Glutamatergic neuron (in vitro differentiated cells): Measurements from ENCODE around the gene LTBR. TPM values are rescaled to one million over a fixed set of nuclear protein-coding genes. Genes with fewer than 3 reads are reported as not detected.

Experiments
- DNase-seq: peaks from one replicate; pipeline ENCODE4 v3.0.0; 2022
- H3K27ac Mint-ChIP-seq: one replicate; pipeline ENCODE4 v1.8.0; 2020; ENCODE audit warnings: mild to moderate bottlenecking, mixed read lengths, inconsistent platforms; ENCODE audit not compliant: unreplicated experiment
- H3K27me3 Mint-ChIP-seq: one replicate; pipeline ENCODE4 v1.8.0; 2020; ENCODE audit warnings: mild to moderate bottlenecking, moderate library complexity, mixed read lengths, inconsistent platforms; ENCODE audit not compliant: unreplicated experiment
- H3K36me3 Mint-ChIP-seq: one replicate; pipeline ENCODE4 v1.8.0; 2020; ENCODE audit warnings: mild to moderate bottlenecking, mixed read lengths, inconsistent platforms; ENCODE audit not compliant: unreplicated experiment
- H3K4me1 Mint-ChIP-seq: one replicate; pipeline ENCODE4 v1.8.0; 2020; ENCODE audit warnings: mild to moderate bottlenecking, low read depth, mixed read lengths, inconsistent platforms; ENCODE audit not compliant: unreplicated experiment
- H3K4me3 Mint-ChIP-seq: one replicate; pipeline ENCODE4 v1.8.0; 2020; ENCODE audit warnings: mild to moderate bottlenecking, mixed read lengths, inconsistent platforms; ENCODE audit not compliant: unreplicated experiment
- H3K9me3 Mint-ChIP-seq: one replicate; pipeline ENCODE4 v1.8.0; 2020; ENCODE audit warnings: mild to moderate bottlenecking, moderate library complexity, mixed read lengths, inconsistent platforms; ENCODE audit not compliant: unreplicated experiment
- CTCF ChIP-seq: fragments of 200-600 bp; sonication (generic); IDR thresholded peaks from one replicate; pipeline ENCODE4 v1.5.0; 2021; ENCODE audit not compliant: partially characterized antibody, unreplicated experiment
- total RNA-seq: library from RNA; stranded (reverse); fragmentation: NEBNext Ultra II Directional; extraction: Animal tissue kit (Norgen Biotek cat#: 25700); gene quantifications from one replicate; pipeline ENCODE4 v1.2.1, GENCODE V29; 2021; ENCODE audit not compliant: unreplicated experiment

The LTBR gene
- total RNA-seq, 1 donor from 2014 or later: not detected

GRCh38 chr12:6392504-6392903 is 8.5 kb downstream of the LTBR start:
- no peaks in the 10 kb centered on the region for H3K36me3 Mint-ChIP-seq
- TF ChIP-seq CTCF: no peak
- H3K27ac Mint-ChIP-seq: no peak overlapping the region
- DNase-seq: no peak
- no peaks in the 10 kb centered on the region for H3K9me3 Mint-ChIP-seq
- no peaks in the 10 kb centered on the region for H3K4me1 Mint-ChIP-seq
- no peak overlapping the region for H3K4me3 Mint-ChIP-seq
- H3K27me3 Mint-ChIP-seq: no peaks in the 10 kb centered on the region

- Mint-ChIP-seq H3K27me3 (no peaks in the 10 kb centered on the region), H3K36me3 (no peaks in the 10 kb centered on the region), H3K4me1 (no peaks in the 10 kb centered on the region), H3K27ac (no peak overlapping the region), H3K4me3 (no peak overlapping the region), H3K9me3 (no peaks in the 10 kb centered on the region)
- DNase-seq: no peak
- TF ChIP-seq CTCF: no peak
Observed at GRCh38 chr12:6393109-6393508, 9.1 kb downstream of the LTBR start.

- Mint-ChIP-seq H3K27me3 (no peaks in the 10 kb centered on the region), H3K4me3 (no peak overlapping the region), H3K4me1 (no peaks in the 10 kb centered on the region), H3K9me3 (no peaks in the 10 kb centered on the region), H3K27ac (no peak overlapping the region), H3K36me3 (no peaks in the 10 kb centered on the region)
- no peak for DNase-seq
- TF ChIP-seq CTCF: no peak
Observed at GRCh38 chr12:6394398-6394797, 10.4 kb downstream of the LTBR start.

GRCh38 chr12:6396031-6396430 is 12.1 kb downstream of the LTBR start:
- Mint-ChIP-seq H3K4me1 (no peaks in the 10 kb centered on the region), H3K36me3 (no peaks in the 10 kb centered on the region), H3K27ac (no peak overlapping the region), H3K9me3 (no peaks in the 10 kb centered on the region), H3K4me3 (no peak overlapping the region), H3K27me3 (no peaks in the 10 kb centered on the region)
- DNase-seq: no peak
- no peak for TF ChIP-seq CTCF

GRCh38 chr12:6399884-6400644 is 16.1 kb downstream of the LTBR start:
- H3K36me3 Mint-ChIP-seq: no peaks in the 10 kb centered on the region
- peaks cover 2% of the 10 kb centered on the region for H3K27me3 Mint-ChIP-seq
- no peak for TF ChIP-seq CTCF
- no peaks in the 10 kb centered on the region for H3K4me1 Mint-ChIP-seq
- H3K9me3 Mint-ChIP-seq: no peaks in the 10 kb centered on the region
- DNase-seq: no peak
- no peak overlapping the region for H3K4me3 Mint-ChIP-seq
- no peak overlapping the region for H3K27ac Mint-ChIP-seq
